ENCODE data around the gene THOP1.

DNA sequence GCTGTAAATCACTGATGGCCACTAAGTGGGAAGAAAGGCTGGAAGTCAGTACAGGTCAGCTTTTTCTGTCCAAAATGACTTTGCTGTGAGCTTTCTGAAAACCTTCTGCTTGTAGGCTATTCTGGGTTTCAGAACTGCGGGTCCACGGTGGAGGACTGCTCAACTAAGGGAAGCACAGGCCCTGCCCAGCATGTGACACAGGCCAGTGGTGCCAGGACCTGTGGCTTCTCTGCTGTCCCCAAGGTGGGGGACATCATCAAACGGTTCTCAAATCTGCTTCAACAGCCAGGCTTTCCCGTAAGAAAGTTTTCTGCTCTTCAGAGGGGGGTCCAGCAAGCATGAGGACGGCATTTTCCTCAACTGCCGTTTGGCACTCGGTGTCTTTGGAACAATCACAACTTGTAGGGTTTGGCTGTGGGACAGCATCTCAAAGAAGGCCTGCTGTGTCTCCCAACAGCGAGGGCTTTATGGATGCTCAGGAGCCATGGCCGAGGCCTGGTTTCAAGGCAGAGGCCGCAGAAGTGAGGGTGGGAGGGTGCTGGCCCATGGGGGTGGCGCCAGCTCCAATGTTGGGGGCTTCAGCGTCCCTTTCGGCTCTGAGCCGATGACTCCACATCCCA, 6.1 kb upstream of the THOP1 start:
- TF ChIP-seq CTCF (IDR thresholded peaks at IDR 0.05) = no peak
- TF ChIP-seq POLR2A (IDR thresholded peaks at IDR 0.05; ENCODE audit: low read length) = no peak
- no peak for TF ChIP-seq CBX2 (IDR thresholded peaks at IDR 0.05; ENCODE audit: borderline replicate concordance, low read depth)

All from A549 (cell line).